GM10248 (cell line): ENCODE data around the gene GPR52.

Experiments used
- CTCF ChIA-PET: fragments of 300-600 bp; sonication (Branson Sonifier 250); formaldehyde crosslinking; extraction: SDS; loops from one replicate; lab custom pipeline; 2021; ENCODE audit warnings: antibody characterized with exemption; lab: Yijun Ruan, JAX
- POLR2A ChIA-PET: fragments of 350-650 bp; sonication (Branson Sonifier 250); formaldehyde crosslinking; extraction: SDS; loops from one replicate; lab custom pipeline; 2020; ENCODE audit warnings: antibody characterized with exemption; lab: Yijun Ruan, JAX
- DNase-seq: peaks from one replicate; pipeline ENCODE4 v3.0.0; 2012; ENCODE audit errors: extremely low spot score
- TF ChIP-seq, protein P1 (sequence below): IDR thresholded peaks from 2 replicates; pipeline ENCODE4 v1.5.1; 2012; ENCODE audit warnings: mild to moderate bottlenecking, low read depth; ENCODE audit errors: extremely low read depth, missing control alignments, control extremely low read depth

Gene GPR52

DNA sequence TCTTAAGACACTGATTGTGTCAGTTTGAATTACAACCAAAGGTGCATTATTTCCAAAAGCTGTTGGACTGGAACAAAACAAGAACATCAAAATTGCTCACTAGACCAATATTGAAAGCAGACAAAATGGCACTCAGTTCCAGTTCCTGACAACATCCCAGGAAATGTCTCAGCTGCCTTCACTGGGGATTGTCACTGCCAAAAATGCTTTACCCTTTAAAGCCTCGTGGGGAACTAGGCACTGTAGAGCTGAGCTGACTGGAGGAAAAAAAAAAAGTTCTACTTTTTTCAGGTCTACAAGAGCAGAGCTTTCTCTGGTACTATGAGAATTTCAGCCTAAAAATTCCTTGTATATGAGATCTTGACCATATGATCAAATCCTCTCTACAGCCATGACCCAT lies 21.9 kb downstream of the GPR52 start:
- TF ChIP-seq, protein P1, sequence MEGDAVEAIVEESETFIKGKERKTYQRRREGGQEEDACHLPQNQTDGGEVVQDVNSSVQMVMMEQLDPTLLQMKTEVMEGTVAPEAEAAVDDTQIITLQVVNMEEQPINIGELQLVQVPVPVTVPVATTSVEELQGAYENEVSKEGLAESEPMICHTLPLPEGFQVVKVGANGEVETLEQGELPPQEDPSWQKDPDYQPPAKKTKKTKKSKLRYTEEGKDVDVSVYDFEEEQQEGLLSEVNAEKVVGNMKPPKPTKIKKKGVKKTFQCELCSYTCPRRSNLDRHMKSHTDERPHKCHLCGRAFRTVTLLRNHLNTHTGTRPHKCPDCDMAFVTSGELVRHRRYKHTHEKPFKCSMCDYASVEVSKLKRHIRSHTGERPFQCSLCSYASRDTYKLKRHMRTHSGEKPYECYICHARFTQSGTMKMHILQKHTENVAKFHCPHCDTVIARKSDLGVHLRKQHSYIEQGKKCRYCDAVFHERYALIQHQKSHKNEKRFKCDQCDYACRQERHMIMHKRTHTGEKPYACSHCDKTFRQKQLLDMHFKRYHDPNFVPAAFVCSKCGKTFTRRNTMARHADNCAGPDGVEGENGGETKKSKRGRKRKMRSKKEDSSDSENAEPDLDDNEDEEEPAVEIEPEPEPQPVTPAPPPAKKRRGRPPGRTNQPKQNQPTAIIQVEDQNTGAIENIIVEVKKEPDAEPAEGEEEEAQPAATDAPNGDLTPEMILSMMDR = no peak
- POLR2A ChIA-PET = no interaction called here
- CTCF ChIA-PET = no interaction called here
- no peak for DNase-seq

DNA sequence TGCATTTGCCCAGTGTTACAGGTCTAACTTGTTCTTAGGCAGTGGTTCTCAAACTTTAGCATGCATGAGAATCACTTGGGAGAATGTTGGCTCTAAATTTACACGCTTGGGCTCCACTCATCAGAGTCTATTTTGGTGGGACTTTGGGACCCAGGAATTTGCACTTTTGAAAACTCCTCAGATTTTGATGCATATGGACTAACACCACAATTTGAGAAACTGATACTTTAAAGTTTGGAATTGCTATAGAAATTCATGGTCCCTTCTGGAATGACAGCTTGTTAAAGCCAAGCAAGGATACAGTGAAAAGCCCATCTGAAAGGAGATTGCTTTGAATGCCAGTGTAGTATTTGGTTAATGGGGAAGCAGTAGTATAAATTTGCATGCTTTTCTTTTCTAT lies 31.5 kb downstream of the GPR52 start:
- no peak for DNase-seq
- TF ChIP-seq, protein P1 = no peak
- POLR2A ChIA-PET = no interaction called here
- CTCF ChIA-PET = interaction anchor here (1.2 to 2.4 kb wide), 3 partner anchors 13 to 216 kb away, joined by 3 to 5 read pairs (median 3); no protein-coding TSS in a partner anchor

DNA sequence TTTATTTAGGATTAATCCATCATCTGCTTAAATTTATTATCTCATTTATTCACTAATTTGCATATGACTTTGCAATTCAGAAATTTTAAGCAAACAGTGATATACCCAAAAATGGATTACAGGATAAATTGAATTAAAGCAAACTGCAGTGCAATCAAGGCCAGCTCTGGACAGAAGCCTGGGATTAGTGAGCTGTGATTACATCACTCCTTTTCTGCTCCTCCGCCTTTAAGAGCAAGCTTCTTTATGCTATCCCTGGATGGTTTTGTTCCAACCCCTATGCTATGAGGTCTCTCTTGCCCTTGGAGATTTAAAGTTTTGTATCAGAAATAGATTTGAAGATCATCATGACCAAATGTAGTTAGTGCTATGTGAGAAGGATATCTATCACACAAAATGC lies 32.6 kb downstream of the GPR52 start:
- TF ChIP-seq, protein P1 = no peak
- POLR2A ChIA-PET = no interaction called here
- CTCF ChIA-PET = interaction anchor here (1.2 to 2.4 kb wide), 2 partner anchors 17 to 217 kb away, joined by 3 to 5 read pairs; no protein-coding TSS in a partner anchor

DNA sequence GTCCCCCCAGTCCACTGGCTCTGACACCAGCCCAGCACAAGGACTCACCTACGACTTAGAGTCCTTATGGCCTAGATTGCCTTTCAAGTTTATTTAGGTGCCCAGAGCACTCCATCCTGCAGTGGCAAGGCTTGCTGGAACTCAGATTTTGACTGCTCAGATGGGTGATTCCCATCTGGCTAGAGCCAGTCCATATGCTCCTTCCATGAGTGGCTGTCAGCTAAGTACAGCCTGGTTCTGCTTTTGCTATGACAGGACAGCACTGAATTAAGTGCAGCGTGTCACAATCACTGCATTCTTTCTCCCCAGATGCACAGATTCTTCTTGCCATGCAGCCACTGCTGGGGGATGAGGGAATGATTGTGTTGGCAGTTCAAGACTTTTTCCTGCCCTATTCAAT lies 43.8 kb downstream of the GPR52 start:
- TF ChIP-seq, protein P1 = no peak
- no peak for DNase-seq
- CTCF ChIA-PET = interaction anchor here (1.5 kb wide), 1 partner anchor 30 kb away, joined by 4 read pairs; no protein-coding TSS in a partner anchor
- POLR2A ChIA-PET = no interaction called here

More for the DNA sequence above, 32.6 kb downstream of the GPR52 start:
- no peak for DNase-seq

DNA sequence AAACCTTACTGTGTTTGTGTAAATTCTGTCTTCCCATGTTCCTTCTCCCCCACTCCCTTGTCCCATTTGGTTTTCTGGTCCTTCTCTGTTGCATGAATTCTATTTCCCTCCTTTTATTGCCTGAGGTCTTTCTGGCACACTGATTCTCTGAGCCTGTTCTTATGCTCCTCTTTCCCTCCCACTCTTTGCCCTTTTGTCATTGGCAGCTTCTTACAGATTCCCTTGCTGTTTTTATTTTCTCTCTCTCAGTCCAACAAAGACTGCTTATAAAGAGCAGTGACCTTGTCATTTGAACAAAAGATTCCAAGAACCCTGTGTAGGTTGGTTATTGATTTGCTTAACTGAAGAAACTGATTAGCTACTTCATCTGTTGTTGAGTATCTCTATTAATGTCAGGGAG lies 49.7 kb downstream of the GPR52 start:
- TF ChIP-seq, protein P1 = no peak
- ChIA-PET POLR2A (no interaction called here), CTCF (interaction anchor here (0.7 to 2.6 kb wide), 5 partner anchors 8 to 45 kb away, joined by 3 to 8 read pairs (median 5); no protein-coding TSS in a partner anchor)
- no peak for DNase-seq
